ENCODE results near the gene PACRG. TPM values are rescaled to one million over a fixed set of nuclear protein-coding genes. Genes with fewer than 3 reads are reported as not detected.

PACRG gene
- total RNA-seq, 1 donor from 2014 or later: 2.4 TPM

DNA sequence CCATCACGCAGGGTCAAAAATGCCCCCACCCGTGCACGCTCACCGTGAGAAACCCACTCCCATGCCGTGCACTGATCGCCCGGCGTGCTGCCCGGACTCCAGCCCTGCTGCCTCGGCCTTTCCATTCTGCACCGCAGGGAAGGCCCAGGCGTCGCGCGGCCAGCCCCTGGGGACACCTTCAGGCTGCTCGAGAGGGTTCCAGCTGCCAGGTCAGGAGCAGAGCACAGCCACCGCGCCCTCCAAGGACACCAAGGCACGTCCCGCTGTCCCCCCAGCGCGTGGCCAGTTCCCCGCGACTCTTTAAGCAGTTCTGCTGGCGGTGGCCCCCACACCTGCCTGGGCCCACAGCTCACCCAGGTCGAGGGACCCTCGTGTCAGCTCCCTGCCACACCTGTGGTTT lies 372.5 kb downstream of the PACRG start:
- Mint-ChIP-seq H3K4me1 (ENCODE audit: low read depth) (no peaks in the 10 kb centered on the region), H3K27ac (no peak overlapping the region), H3K9me3 (ENCODE audit: low read depth) (peaks cover 3% of the 10 kb centered on the region), H3K27me3 (no peaks in the 10 kb centered on the region), H3K4me3 (ENCODE audit: low read depth) (no peak overlapping the region), H3K36me3 (ENCODE audit: insufficient read depth) (no peaks in the 10 kb centered on the region)
- TF ChIP-seq, protein P1, sequence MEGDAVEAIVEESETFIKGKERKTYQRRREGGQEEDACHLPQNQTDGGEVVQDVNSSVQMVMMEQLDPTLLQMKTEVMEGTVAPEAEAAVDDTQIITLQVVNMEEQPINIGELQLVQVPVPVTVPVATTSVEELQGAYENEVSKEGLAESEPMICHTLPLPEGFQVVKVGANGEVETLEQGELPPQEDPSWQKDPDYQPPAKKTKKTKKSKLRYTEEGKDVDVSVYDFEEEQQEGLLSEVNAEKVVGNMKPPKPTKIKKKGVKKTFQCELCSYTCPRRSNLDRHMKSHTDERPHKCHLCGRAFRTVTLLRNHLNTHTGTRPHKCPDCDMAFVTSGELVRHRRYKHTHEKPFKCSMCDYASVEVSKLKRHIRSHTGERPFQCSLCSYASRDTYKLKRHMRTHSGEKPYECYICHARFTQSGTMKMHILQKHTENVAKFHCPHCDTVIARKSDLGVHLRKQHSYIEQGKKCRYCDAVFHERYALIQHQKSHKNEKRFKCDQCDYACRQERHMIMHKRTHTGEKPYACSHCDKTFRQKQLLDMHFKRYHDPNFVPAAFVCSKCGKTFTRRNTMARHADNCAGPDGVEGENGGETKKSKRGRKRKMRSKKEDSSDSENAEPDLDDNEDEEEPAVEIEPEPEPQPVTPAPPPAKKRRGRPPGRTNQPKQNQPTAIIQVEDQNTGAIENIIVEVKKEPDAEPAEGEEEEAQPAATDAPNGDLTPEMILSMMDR (IDR thresholded peaks at IDR 0.05; ENCODE audit: unreplicated experiment): no peak
- DNase-seq (ENCODE audit: low spot score, unreplicated experiment): no peak

DNA sequence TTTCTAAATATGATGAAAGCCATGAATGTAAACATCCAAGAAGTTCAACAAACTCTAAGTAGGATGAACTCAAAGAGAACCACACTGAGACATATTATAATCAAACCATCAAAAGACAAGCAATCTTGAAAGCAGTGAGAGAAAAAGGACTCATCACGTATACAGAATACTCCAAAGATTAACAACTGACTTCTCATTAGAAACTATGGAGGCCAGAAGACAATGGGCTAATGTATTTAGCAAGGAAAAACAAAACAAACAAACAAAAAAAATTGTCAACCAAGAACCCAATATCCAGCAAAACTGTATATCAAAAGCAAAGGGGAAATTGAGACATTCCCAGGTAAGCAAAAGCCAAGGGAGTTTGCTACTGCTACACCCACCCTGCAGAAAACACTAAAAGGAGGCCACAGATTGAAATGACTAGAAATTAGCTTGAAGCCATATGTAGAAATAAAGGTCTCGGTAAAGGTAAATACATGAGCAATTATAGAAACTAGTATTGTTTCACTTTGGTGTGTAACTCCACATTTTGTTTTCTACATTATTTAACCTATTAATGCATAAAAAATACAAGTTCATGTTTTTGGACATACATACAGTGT lies 385.7 kb downstream of the PACRG start:
- Mint-ChIP-seq H3K36me3 (ENCODE audit: insufficient read depth) (peaks cover 1% of the 10 kb centered on the region), H3K27me3 (no peaks in the 10 kb centered on the region), H3K9me3 (ENCODE audit: low read depth) (peaks cover 16% of the 10 kb centered on the region), H3K4me1 (ENCODE audit: low read depth) (no peaks in the 10 kb centered on the region), H3K27ac (no peak overlapping the region), H3K4me3 (ENCODE audit: low read depth) (no peak overlapping the region)
- TF ChIP-seq, protein P1 (IDR thresholded peaks at IDR 0.05; ENCODE audit: unreplicated experiment): no peak
- DNase-seq (ENCODE audit: low spot score, unreplicated experiment): no peak

DNA sequence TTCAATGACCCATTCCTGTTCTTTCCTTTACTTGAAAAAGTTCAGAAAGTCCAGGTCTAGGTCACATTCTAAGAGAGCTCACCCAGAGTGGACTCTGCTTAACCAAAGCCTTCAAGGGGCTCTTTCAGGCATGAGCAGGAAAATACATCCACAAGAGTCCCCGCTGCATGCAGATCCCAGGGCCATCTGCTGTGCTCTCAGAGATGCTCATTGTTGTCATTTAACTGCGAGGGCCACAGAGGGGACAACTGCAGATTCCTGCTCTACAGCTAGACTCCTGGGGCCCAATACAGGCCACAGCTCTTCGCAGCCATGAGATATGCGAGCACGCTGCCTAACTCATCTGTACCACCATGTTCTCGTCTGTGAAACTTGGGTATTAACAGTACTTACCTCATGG lies 391.2 kb downstream of the PACRG start:
- H3K27ac Mint-ChIP-seq: no peak overlapping the region
- TF ChIP-seq, protein P1 (IDR thresholded peaks at IDR 0.05; ENCODE audit: unreplicated experiment): no peak
- DNase-seq (ENCODE audit: low spot score, unreplicated experiment): no peak
- no peak overlapping the region for H3K4me3 Mint-ChIP-seq (ENCODE audit: low read depth)
- H3K27me3 Mint-ChIP-seq: no peaks in the 10 kb centered on the region
- no peaks in the 10 kb centered on the region for H3K36me3 Mint-ChIP-seq (ENCODE audit: insufficient read depth)
- H3K9me3 Mint-ChIP-seq (ENCODE audit: low read depth): peaks cover 11% of the 10 kb centered on the region
- H3K4me1 Mint-ChIP-seq (ENCODE audit: low read depth): no peaks in the 10 kb centered on the region

DNA sequence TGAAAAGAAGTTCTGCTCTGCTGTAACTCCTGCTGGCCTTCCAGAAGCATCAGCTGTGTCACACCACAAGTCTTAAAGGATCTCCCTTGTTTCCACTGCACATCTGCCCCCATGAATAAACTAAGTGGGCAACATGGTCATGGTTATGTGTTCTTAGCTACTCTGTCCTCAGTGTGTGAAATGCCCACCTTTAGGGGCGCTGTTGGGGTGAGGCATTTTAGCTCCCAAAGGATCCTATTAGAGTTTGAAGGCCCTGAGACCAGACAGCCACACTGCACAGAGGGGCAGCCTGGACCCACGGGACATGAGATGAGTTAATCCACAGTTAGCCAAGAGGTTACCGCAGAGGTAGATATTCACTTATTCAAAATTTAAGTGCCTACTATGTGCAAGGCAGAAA lies 392.4 kb downstream of the PACRG start:
- TF ChIP-seq, protein P1 (IDR thresholded peaks at IDR 0.05; ENCODE audit: unreplicated experiment): no peak
- Mint-ChIP-seq H3K36me3 (ENCODE audit: insufficient read depth) (no peaks in the 10 kb centered on the region), H3K9me3 (ENCODE audit: low read depth) (peaks cover 8% of the 10 kb centered on the region), H3K27ac (no peak overlapping the region), H3K4me1 (ENCODE audit: low read depth) (no peaks in the 10 kb centered on the region), H3K4me3 (ENCODE audit: low read depth) (no peak overlapping the region), H3K27me3 (no peaks in the 10 kb centered on the region)
- no peak for DNase-seq (ENCODE audit: low spot score, unreplicated experiment)

DNA sequence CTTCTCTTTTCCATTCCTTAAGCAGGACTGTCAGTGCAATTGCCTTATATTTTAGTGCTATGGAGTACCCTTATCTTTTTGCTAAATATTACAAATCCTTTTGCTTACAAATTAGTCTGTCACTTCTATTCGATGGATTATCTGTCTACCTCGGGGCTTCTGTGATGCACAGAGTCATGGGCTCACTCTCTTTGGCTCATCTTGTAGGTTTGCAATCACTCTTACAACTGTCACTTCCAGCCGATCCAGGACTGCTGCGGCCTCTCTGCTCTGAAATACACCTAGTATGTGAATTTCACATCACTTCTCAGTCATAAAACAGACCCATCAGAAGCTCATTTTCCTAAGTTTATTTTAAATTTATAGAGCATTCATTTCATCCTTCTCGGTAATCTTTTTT lies 393.5 kb downstream of the PACRG start:
- Mint-ChIP-seq H3K36me3 (ENCODE audit: insufficient read depth) (no peaks in the 10 kb centered on the region), H3K4me3 (ENCODE audit: low read depth) (no peak overlapping the region), H3K9me3 (ENCODE audit: low read depth) (peaks cover 8% of the 10 kb centered on the region), H3K4me1 (ENCODE audit: low read depth) (no peaks in the 10 kb centered on the region), H3K27me3 (no peaks in the 10 kb centered on the region), H3K27ac (no peak overlapping the region)
- TF ChIP-seq, protein P1 (IDR thresholded peaks at IDR 0.05; ENCODE audit: unreplicated experiment): no peak
- no peak for DNase-seq (ENCODE audit: low spot score, unreplicated experiment)

Measured in progenitor cell of endocrine pancreas (in vitro differentiated cells).